Measurements from ENCODE around the gene COMMD4.
"Not testable (repeated sequence)": the region's sequence is repeated elsewhere in the genome, so short reads cannot be mapped to it uniquely, and the experiment has no call there.

COMMD4 gene

GRCh38 chr15:75313116-75313845 lies 22.6 kb upstream of the COMMD4 start:
- no peak for TF ChIP-seq Cebpa-rat (IDR thresholded peaks at IDR 0.05)
- Histone ChIP-seq H4K20me1 (no peaks in the 10 kb centered on the region), H3K27ac (no peak overlapping the region), H3K9ac (no peak overlapping the region), H3K27me3 (no peaks in the 10 kb centered on the region), H3K4me3 (no peak overlapping the region), H3K36me3 (no peaks in the 10 kb centered on the region), H3K4me2 (peak overlapping the region in 9 of 11 experiments; percentile 3 to 59 (median 15); a peak in 12 of 22 replicates), H3K9me3 (replicated peaks in 1 of 11) (no peaks in the 10 kb centered on the region), H3K4me1 (peaks cover 0 to 13% (median 9%) of the 10 kb centered on the region in 10 experiments; a peak in 12 of 20 replicates)

- Histone ChIP-seq H3K27me3 (no peaks in the 10 kb centered on the region), H3K4me2 (no peak overlapping the region), H3K27ac (no peak overlapping the region), H3K4me3 (no peak overlapping the region), H3K4me1 (peaks cover 0 to 13% (median 9%) of the 10 kb centered on the region in 10 experiments; a peak in 12 of 20 replicates), H4K20me1 (no peaks in the 10 kb centered on the region), H3K9ac (no peak overlapping the region), H3K9me3 (replicated peaks in 1 of 11) (no peaks in the 10 kb centered on the region), H3K36me3 (no peaks in the 10 kb centered on the region)
- no peak for TF ChIP-seq Cebpa-rat (IDR thresholded peaks at IDR 0.05)
Observed at GRCh38 chr15:75314552-75315290, 21.1 kb upstream of the COMMD4 start.

- not testable (repeated sequence) for H4K20me1 ChIP-seq; H3K27me3 ChIP-seq; H3K9ac ChIP-seq; H3K9me3 ChIP-seq (replicated peaks in 1 of 11); H3K4me3 ChIP-seq; H3K27ac ChIP-seq; H3K4me2 ChIP-seq; H3K4me1 ChIP-seq; H3K36me3 ChIP-seq
Observed at GRCh38 chr15:75319231-75319897, 16.5 kb upstream of the COMMD4 start.

- Histone ChIP-seq H3K9ac (no peak overlapping the region), H3K27me3 (no peaks in the 10 kb centered on the region), H3K4me3 (no peak overlapping the region), H3K9me3 (replicated peaks in 1 of 11) (no peaks in the 10 kb centered on the region), H3K36me3 (no peaks in the 10 kb centered on the region), H3K4me1 (peaks cover 0 to 3% (median 0%) of the 10 kb centered on the region in 10 experiments; a peak in 1 of 20 replicates), H3K4me2 (no peak overlapping the region), H4K20me1 (no peaks in the 10 kb centered on the region), H3K27ac (no peak overlapping the region)
- TF ChIP-seq Cebpa-rat (IDR thresholded peaks at IDR 0.05): no peak
Observed at GRCh38 chr15:75321711-75322110, 14.2 kb upstream of the COMMD4 start.

GRCh38 chr15:75325922-75326321 lies 9.9 kb upstream of the COMMD4 start:
- no peak overlapping the region for H3K4me3 ChIP-seq
- H3K27me3 ChIP-seq: no peaks in the 10 kb centered on the region
- H3K9me3 ChIP-seq (replicated peaks in 1 of 11): no peaks in the 10 kb centered on the region
- H4K20me1 ChIP-seq: no peaks in the 10 kb centered on the region
- peaks cover 0 to 3% (median 0%) of the 10 kb centered on the region in 10 experiments; a peak in 1 of 20 replicates for H3K4me1 ChIP-seq
- H3K9ac ChIP-seq: no peak overlapping the region
- no peak for TF ChIP-seq Cebpa-rat (IDR thresholded peaks at IDR 0.05)
- H3K4me2 ChIP-seq: no peak overlapping the region
- no peaks in the 10 kb centered on the region for H3K36me3 ChIP-seq
- H3K27ac ChIP-seq: no peak overlapping the region

- no peak overlapping the region for H3K4me2 ChIP-seq
- no peak overlapping the region for H3K9ac ChIP-seq
- H3K36me3 ChIP-seq: no peaks in the 10 kb centered on the region
- no peak overlapping the region for H3K27ac ChIP-seq
- H3K9me3 ChIP-seq (replicated peaks in 1 of 11): no peaks in the 10 kb centered on the region
- no peaks in the 10 kb centered on the region for H3K27me3 ChIP-seq
- peaks cover 0 to 3% (median 0%) of the 10 kb centered on the region in 10 experiments; a peak in 1 of 20 replicates for H3K4me1 ChIP-seq
- no peak for TF ChIP-seq Cebpa-rat (IDR thresholded peaks at IDR 0.05)
- no peak overlapping the region for H3K4me3 ChIP-seq
- no peaks in the 10 kb centered on the region for H4K20me1 ChIP-seq
Observed at GRCh38 chr15:75327005-75327404, 8.9 kb upstream of the COMMD4 start.

- no peaks in the 10 kb centered on the region for H3K27me3 ChIP-seq
- H3K9ac ChIP-seq: no peak overlapping the region
- H3K9me3 ChIP-seq (replicated peaks in 1 of 11): no peaks in the 10 kb centered on the region
- H4K20me1 ChIP-seq: no peaks in the 10 kb centered on the region
- H3K4me3 ChIP-seq: no peak overlapping the region
- peaks cover 0 to 3% (median 0%) of the 10 kb centered on the region in 10 experiments; a peak in 1 of 20 replicates for H3K4me1 ChIP-seq
- no peaks in the 10 kb centered on the region for H3K36me3 ChIP-seq
- H3K4me2 ChIP-seq: no peak overlapping the region
- no peak overlapping the region for H3K27ac ChIP-seq
- TF ChIP-seq Cebpa-rat (IDR thresholded peaks at IDR 0.05): no peak
Observed at GRCh38 chr15:75327491-75327890, 8.4 kb upstream of the COMMD4 start.

GRCh38 chr15:75328493-75329314 lies 7.2 kb upstream of the COMMD4 start:
- Histone ChIP-seq H4K20me1 (no peaks in the 10 kb centered on the region), H3K27ac (no peak overlapping the region), H3K27me3 (no peaks in the 10 kb centered on the region), H3K4me2 (no peak overlapping the region), H3K9me3 (replicated peaks in 1 of 11) (no peaks in the 10 kb centered on the region), H3K4me1 (peaks cover 0 to 3% (median 0%) of the 10 kb centered on the region in 10 experiments; a peak in 1 of 20 replicates), H3K9ac (no peak overlapping the region), H3K36me3 (no peaks in the 10 kb centered on the region), H3K4me3 (no peak overlapping the region)
- TF ChIP-seq Cebpa-rat (IDR thresholded peaks at IDR 0.05): no peak

- Histone ChIP-seq H3K36me3 (no peaks in the 10 kb centered on the region), H3K4me2 (no peak overlapping the region), H3K9ac (no peak overlapping the region), H3K4me1 (peaks cover 0 to 3% (median 0%) of the 10 kb centered on the region in 10 experiments; a peak in 1 of 20 replicates), H3K4me3 (no peak overlapping the region), H4K20me1 (no peaks in the 10 kb centered on the region), H3K27ac (no peak overlapping the region), H3K9me3 (replicated peaks in 1 of 11) (no peaks in the 10 kb centered on the region), H3K27me3 (no peaks in the 10 kb centered on the region)
- TF ChIP-seq Cebpa-rat (IDR thresholded peaks at IDR 0.05): no peak
Observed at GRCh38 chr15:75329571-75329970, 6.3 kb upstream of the COMMD4 start.

GRCh38 chr15:75332093-75332492 lies 3.8 kb upstream of the COMMD4 start:
- not testable (repeated sequence) for H3K9ac ChIP-seq; H3K36me3 ChIP-seq; H3K9me3 ChIP-seq (replicated peaks in 1 of 11); H3K4me3 ChIP-seq; H3K4me2 ChIP-seq; H3K27me3 ChIP-seq; H3K27ac ChIP-seq; H4K20me1 ChIP-seq
- H3K4me1 ChIP-seq: peaks cover 9 to 19% (median 16%) of the 10 kb centered on the region in 10 experiments

- H3K9me3 ChIP-seq (replicated peaks in 1 of 11); H3K4me2 ChIP-seq; H3K9ac ChIP-seq; H3K27ac ChIP-seq; H4K20me1 ChIP-seq; H3K36me3 ChIP-seq; H3K4me3 ChIP-seq; H3K27me3 ChIP-seq: not testable (repeated sequence)
- H3K4me1 ChIP-seq: peaks cover 11 to 23% (median 20%) of the 10 kb centered on the region in 10 experiments
Observed at GRCh38 chr15:75333654-75334419, 2.0 kb upstream of the COMMD4 start.

Measured in BLaER1 treated with 17β-estradiol and CSF1 and Interleukin-3, amounts not matched to agents 10 nM and 100 nM (cell line).